Middle frontal gyrus (tissue), 1 donor: ENCODE results near the gene COPS2.
"Not testable (repeated sequence)": the region's sequence is repeated elsewhere in the genome, so short reads cannot be mapped to it uniquely, and the experiment has no call there.

ENCODE experiments used
- DNase-seq: peaks from one replicate; pipeline ENCODE4 v3.0.0-alpha.2; 2015; ENCODE audit warnings: low spot score; ENCODE audit errors: extremely low spot score

COPS2 gene

GRCh38 chr15:49110158-49110944 is 45.0 kb downstream of the COPS2 start:
- DNase-seq = no peak

DNA sequence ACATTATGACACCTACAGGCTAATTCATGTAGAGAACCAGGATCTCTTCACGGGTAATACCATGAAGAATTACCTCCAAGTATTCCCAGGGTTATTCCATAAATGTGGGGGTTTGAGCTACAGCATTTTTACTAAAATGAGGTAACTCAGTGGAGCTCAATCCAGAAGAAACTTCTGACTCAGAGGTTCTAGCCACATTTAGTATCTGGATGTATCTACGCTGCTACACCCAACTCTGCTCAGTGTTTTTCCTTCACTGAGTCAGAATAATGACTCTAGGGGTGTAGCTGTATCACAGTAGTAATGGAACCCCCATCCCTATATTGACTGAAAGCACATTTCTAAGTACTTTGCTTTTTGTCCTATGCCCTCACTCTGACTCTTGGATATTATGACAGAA is 52.4 kb downstream of the COPS2 start:
- DNase-seq = no peak

DNA sequence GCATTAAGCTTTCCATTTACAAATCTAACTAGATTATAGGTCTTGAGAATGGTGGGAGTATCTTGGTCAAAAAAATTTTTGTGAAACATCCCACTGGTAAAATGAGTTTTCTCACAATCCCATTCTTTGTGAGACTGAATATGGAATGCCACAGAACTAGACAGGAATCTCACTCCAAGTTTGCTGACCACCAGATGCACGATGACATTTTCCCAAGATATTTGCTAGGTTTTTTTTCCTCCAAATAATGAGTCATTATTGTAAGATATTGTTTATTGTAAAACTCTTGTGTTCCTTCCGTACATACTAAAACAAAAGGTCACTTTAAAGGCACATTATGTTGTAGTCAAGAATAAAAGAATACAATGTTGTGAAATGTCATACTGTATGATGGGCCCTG is 53.9 kb downstream of the COPS2 start:
- DNase-seq = no peak

- DNase-seq = no peak
Observed at GRCh38 chr15:49096090-49096750, 59.2 kb downstream of the COPS2 start.

DNA sequence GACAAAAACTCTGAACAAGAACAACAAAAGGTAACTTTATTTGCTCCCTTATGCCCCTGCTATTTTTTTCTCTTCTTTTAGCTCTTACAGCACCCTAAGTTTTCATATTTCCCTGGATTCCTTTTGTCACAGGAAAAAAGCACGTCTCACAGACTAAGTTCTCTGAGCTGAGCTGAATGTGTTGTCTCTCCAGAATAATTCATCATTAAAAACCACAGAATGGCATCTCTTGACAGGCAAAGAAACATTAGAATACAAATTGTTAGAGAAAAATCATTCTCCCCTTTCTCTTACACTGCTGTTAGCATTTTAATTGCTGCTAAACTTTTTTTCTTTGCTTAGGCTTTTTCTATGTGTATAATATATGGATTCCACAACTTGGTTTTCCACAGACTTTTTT is 60.5 kb downstream of the COPS2 start:
- DNase-seq = no peak

DNA sequence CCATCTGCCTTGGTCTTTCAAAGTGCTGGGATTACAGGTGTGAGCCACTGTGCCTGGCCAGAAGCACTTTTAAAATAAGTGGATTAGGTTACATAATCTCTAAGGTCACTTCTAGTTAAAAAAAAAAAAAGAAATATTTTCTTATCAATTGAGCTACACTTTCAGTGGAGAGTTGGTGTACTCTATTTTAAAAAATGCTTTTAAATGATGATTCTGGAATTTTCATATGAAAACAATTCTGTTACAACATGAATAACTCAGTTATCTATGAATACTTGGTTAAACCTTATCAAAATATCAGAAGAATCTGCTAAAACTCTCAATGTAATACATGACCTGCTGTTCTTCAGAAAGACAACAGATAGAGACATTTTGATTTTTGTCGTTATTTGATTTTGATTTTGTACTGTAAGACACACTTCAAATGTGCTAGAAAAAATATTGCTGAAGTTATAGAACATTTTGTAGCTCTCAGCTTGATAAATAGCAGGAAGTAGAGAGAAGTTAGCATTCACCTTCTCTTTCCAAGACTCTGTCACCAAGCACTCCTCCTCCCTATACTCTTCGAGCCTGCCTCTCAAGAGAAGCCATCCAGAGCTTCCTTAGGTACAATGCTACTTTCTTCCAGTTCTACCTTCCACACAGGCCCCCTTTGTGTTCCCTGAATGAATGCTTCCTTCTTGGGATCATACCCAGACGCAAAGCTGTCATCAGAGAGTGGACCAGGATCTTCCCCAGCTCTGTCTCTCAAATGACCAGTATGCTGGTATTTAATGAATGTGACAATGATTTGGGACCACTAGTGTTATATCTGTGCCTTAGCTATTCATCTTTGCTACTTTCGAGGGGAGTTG is 61.9 kb downstream of the COPS2 start:
- no peak for DNase-seq

- DNase-seq = no peak
Observed at GRCh38 chr15:49088996-49089395, 66.4 kb downstream of the COPS2 start.

- DNase-seq = peak; percentile 33
Observed at GRCh38 chr15:49085696-49086459, 69.5 kb downstream of the COPS2 start.

DNA sequence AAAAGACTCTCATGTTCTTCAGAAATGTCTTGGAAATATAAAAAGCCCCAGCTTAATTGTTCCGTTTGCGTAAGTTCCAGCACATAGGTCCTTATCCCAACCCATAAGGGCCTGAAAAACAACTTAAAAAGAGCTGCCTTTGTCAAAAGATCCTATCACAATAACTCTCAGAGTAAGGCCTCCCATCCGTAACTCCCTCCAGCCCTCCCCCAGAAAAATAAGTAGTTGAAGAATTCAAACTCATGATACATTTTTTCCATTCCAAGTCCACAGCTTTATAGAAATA is 71.2 kb downstream of the COPS2 start:
- no peak for DNase-seq

DNA sequence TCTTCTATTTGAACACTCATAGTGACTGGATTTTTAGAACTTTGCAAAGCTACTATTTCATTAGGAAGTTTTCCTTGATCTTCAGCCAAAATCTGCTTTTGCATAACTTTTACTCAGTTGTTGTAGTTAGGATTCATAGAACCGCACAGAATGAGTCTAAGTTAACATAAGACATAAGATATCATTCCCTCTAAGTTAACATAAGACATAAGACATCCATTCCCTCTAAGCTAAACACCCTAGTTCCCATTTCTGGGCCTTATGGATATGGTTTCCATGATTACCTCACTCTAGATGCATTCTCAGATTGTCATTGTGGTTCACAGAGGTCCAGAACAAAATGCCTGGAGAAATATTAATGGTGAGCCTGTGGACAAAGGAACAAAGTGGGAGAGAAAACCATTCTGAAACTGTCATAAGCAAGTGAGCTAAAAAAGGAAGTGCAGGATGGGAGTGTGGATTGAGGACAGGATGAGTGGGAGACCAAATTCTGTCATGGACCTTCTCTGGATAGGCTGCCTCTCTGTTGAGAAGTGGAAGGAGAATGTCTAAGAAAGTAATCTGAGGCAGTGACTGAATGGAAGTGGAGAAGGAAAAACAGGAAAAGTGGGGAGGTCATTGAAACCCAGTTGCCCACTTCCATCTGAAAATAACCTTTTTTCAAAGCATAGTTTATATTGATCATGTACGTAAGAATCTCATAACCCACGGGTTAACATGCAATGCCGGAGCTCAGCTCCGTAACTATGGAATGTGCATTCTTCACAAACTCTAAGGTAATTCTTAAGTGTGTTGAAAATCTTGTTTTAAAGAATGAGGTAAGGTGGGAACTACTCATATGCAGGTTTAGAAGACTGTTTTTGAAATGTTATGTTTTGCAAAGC is 71.8 kb downstream of the COPS2 start:
- DNase-seq = no peak

DNA sequence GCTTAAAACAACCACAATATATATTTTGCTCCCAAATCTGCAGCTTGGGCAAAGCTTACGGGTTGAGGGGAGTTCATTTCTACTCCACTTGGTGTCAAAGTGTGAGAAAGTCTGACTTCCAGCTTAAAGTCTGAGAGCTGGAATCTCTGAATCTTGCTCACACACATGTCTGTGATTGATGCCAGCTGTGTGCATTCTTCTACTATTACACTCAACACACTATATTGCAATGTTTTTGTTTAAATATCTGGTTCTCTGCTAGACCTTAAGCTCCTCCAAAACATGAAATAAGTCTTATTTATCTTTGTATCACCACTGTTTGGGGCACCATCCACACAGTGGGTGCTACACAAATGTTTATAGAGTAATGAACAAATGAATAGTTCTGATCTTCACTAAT is 72.4 kb downstream of the COPS2 start:
- DNase-seq = no peak

GRCh38 chr15:49079340-49080039 is 75.9 kb downstream of the COPS2 start:
- no peak for DNase-seq

- DNase-seq = no peak
Observed at GRCh38 chr15:49075881-49076280, 79.5 kb downstream of the COPS2 start.

GRCh38 chr15:49074589-49075287 is 80.7 kb downstream of the COPS2 start:
- not testable (repeated sequence) for DNase-seq
